Fibroblast of peridontal ligament (primary cell): ENCODE results near the gene ATIC.
A peak's percentile ranks its signal among the peaks of the same experiment; 100 is the strongest.

ENCODE experiments used
- DNase-seq: peaks from one replicate; pipeline ENCODE4 v3.0.0-alpha.2; 2010; ENCODE audit errors: extremely low read depth

ATIC gene

DNA sequence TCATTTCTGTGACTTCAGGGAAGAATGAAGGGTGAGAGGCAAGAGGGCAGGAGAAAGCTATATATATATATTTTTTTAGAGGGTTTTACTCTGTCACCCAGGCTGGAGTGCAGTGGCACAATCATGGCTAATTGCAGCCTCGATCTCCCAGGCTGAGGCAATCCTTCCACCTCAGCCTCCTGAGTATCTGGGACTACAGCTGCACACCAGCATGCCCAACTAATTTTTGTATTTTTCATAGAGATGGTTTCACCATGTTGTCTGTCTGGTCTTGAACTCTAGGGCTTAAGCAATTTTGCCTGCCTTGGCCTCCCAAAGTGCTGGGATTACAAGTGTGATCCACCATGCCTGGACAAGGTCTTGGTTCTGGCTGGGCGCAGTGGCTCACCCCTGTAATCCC is 3.4 kb downstream of the ATIC start:
- no peak for DNase-seq

DNA sequence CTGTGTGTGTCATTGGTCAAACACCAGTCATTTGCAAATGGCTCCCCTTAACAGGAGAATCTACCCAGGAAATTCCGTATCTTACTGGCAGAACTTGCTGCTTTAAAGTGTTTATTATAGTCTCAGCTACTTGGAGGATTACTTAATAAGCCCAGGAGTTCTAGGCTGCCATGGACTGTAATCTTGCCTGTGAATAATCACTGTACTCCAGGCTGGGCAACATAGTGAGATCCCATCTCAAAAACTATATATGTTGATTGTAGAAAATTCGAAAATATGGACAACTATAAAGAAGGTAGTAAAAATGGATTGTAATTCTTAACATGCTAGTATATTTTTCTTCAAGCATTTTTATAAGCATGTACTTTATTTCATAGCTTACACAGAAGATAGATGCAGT is 4.5 kb downstream of the ATIC start:
- no peak for DNase-seq

DNA sequence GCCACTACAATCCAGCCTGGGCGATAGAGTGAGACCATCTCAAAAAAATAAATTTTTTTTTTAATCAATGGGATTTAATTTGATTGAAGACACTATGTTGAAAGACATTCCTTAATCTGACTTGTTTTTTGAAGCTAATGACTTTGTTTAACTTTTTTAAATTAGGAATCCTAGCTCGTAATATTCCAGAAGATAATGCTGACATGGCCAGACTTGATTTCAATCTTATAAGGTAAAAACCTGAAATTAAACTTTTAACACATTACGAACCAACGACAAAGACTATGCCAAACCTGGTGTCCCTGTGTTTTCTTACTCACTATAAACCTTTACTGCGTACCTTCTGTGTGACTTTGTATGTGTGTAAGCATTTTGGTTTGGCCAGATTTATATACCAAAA is 7.6 kb downstream of the ATIC start:
- DNase-seq: no peak

DNA sequence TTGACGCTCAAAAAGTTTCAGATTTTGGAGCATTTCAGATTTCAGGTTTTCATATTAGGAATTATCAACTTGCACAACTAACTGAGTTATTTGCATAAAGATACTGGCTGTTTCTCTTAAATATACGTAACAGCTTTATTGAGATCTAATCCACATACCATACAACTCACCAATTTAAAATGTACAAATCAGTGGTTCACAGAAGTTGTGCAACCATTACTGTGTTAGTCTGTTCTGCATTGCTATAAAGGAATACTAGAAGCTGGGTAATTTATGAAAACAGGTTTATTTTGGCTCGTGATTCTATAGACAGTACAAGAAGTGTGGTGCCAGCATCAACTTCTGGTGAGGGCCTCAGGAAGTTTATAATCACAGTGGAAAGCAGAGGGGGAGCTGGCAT is 8.2 kb downstream of the ATIC start:
- peak; percentile 20 for DNase-seq

DNA sequence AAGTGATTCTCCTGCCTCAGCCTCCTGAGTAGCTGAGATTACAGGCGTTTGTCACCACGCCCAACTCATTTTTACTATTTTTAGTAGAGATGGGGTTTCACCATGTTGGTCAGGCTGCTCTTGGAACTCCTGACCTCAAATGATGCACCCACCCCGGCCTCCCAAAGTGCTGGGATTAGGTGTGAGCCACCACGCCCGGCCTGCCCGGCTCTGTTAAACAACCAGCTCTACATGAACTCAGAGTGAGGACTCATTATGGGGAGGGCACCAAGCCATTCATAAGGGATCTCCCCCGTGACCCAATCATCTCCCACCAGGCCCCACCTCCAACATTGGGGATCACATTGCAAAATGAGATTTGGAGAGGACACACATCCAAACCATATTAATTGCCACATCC is 8.8 kb downstream of the ATIC start:
- DNase-seq: no peak

DNA sequence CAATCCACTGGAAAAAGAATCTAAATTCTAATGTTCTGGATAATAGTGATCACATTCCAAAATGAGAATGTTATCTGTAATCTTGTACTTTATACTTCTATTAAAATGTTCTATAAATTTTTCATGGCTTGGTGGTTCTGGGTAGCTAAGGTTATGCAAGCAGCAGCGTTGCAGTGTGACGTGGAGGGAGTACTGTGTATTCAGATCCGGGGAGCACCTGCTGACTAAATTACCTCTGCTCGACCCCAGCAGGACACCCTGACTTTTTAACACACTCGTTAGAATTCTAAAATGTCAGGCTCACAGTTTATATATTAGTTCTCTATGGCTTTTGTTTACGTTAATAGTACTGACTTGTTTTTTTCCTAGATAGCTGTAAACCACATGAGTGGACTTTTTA is 13.0 kb downstream of the ATIC start:
- DNase-seq: no peak

DNA sequence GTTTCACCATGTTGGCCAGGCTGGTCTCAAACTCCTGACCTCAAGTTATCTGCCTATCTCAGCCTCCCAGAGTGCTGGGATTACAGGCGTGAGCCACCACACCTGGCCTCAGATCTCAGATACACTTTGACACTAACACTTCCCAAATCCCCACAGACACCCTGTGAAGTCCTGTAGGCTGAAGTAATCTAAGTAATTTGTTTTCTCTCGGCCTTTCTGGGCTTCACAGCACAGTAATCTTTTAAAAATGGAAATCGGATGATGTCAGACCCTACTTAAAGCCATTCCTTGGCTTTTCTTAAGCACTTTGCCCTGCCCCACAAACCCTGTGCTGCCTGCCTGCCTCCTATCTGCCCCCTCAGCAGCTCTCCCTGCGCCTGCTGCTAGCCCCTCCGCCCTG is 16.2 kb downstream of the ATIC start:
- DNase-seq: no peak

DNA sequence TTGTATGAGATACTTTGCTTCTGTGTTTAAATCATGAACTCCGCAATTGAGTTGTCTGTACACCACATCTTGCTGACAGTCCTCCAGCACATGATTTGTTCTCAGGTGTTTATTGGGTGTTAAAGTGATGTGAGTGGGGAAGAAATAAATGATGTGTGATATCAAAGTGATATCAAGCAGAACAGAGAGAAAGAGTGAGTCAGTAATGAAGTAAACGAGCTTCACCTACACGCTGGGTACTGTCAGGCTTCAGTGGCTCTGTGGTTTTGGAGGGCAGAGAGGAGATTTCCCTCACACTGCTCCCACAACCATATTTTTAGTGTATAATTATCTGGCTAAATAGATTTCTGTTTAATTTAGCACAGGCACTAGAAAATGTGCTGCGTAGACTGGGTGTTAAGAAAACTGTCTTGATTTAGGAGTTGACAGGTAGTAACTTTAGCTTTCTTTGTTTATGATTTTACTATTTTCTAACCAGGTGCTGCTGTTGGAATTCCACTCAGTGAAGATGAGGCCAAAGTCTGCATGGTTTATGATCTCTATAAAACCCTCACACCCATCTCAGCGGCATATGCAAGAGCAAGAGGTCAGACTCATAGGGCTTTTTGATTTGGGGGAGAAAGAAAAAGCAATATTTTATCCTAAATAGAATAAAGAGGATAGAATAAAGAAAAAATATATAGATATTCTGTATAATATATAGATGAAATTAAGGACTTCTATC is 21.2 kb downstream of the ATIC start:
- DNase-seq: no peak

DNA sequence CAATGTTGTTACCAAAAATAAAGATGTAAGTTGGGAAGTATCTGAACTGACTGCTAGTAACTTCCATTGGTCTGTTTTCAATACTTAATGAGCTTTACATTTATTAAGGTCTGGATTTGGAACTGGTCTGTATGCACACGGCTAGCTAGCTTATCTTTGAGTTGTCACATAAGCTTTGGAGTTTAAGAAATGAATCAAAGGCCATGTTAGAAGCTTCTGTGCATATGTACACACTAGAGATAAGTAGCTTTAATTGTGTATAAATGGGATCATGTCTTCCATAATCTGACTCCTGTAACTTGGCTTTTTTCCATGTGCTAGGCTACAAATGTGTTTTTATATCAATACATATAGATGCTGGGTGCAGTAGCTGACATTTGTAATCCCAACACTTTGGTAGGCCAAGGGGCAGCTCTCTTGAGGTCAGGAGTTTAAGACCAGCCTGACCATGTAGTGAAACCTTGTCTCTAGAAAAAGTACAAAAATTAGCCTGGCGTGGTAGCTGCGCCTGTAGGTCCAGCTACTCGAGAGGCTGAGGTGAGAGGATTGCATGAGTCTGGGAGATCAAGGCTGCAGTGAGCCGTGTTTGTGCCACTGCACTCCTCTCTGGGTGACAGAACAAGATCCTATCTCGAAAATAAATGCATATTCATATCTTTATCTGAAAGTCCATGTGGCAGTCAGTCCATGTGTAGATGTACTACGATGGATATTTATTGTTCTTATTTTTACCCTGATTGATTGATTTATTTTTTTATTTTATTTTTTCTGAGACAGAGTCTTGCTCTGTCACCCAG is 27.2 kb downstream of the ATIC start:
- DNase-seq: no peak

DNA sequence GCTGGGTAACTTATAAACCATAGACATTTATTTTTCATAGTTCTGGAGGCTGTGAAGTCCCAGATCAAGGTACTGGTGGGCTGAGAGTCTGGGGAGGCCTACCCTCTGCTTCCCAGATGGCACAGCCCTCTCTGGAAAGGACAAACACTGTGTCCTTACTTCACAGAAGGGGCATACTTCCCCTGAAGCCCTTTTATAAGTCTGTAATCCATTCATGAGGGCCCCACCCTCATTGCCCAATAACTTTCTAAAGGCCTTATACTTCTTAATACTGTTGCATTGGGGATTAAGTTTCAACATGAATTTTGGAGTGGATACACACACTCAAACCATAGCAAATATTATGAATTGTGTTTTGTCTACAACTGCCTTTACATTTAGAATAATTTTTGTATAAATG is 36.0 kb downstream of the ATIC start:
- no peak for DNase-seq

DNA sequence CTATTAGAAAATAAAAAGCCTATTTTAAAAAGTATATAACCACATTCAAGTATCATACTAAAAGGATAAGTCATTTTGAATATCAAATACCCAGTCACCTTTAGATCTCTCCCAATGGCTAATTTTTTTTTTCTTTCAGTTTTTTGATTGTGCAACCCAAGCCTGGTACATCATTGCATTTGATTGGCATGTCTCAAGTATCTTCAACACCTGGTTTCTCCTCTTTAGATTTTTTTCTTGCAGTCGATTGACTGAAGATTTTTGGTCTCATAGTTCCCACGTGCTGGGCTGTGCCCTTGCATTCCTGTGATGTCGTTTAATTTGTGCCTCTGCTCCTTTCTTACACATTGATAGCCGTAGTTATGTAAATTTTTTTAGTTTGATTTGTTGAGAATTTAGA is 40.7 kb downstream of the ATIC start:
- DNase-seq: no peak

DNA sequence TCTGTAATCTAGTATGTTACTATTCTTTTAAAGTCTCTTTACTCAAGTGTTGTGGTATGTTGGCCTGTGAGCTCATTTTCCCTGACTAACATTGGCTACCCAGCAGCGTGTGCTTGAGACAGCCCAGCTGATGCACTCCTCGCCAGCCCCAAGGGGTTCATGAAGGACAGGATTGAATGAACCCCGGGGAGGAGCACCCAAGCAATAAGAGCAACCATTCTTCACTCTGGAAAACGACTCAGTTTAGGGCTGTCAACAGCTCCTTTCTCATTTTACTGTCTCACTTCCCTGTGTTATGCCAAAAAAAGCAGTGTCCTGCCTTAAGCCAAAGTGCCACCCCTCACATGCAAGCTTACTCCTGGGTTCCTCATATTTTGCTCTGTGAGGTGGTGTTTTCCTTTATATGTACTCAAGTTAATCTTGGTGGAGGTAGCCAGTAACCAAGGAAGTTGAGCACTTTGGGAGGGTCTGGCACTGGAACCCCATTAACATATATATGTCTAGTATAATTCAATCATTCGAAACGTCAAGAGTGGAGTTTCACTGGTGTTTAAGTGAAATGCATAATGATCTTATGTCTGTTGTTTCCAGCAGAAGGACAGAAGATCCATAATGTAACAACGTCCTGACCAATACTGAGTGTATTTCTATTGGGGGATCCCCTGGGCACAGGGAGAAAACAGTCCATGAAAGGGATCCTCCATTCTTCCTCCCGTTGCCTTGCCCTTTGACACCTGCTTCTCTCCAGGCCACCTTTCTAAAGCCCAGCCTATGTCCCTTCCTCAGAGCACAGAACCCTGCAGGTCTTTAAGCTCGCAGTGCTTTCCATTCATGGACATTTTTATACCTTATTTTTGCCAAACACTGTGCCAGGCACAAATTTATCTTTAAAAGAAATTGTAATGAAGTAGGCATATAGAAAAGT is 43.2 kb downstream of the ATIC start:
- DNase-seq: peak; percentile 71

DNA sequence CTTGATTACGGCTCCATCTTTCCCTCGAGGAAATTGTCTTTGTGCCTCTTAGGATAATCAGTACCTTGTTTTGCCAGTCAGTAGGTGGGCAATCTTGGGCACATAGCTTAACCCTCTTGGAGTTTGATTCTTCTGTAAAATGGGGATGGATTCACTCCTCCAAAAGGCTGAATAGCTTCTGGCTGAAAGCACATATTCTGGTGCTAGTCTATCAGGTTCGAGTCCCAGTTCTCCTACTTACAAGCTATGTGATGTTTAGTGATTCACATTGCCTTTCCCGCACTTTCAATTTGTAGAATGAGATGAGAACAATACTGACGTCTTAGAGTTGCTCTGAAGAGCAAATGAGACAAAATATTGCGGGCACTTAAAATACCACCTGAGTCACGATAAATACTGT is 43.9 kb downstream of the ATIC start:
- peak; percentile 57 for DNase-seq

DNA sequence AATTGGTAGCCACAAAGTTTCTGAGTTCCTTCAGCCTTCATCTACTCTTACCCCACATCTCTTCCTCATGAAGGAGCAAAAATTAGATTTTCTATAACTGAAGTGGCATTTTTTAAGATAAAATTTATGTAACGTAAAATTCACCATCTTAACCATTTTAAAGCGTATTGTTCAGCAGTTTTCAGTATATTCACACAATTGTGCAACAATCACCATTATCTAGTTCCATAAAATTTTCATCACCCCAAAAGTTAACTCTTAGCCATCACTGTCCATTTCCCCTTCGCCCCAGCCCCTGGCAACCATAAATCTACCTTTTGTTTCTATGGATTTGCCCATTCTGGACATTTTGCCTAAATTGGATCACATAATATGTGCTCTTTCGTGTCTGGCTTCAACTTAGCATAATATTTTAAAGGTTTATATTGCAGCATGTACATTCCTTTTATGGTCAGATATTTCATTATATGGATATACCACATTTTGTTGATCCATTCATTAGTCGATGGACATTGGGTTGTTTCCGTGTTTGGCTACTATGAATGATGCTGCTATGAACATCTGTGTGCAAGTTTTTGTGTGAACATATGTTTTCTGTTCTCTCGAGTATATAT is 44.6 kb downstream of the ATIC start:
- peak; percentile 42 for DNase-seq

DNA sequence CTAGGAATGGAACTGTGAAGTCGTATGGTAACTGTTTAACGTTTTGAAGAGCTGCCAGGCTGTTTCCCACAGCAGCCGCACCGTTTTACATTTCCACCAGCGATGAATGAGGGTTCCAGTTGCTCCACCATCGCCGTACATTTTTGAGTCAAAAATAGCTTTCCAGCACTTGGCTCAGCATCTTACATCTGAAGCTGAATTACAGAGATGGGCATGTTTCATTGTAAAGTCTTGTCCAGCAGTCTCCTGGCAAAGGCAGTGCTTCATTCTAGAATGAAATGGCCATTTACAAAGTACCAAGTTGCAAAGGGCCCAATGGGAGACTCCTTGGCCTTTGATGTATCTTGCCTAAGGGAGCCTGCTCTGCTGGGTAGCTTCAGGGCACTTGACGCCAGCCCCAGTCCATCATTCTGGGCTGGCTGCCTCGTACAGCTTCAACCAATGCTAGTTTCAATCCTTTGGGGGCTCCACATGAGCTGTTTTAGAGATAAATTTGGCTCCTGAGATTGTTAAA is 45.1 kb downstream of the ATIC start:
- DNase-seq: peak; percentile 62

DNA sequence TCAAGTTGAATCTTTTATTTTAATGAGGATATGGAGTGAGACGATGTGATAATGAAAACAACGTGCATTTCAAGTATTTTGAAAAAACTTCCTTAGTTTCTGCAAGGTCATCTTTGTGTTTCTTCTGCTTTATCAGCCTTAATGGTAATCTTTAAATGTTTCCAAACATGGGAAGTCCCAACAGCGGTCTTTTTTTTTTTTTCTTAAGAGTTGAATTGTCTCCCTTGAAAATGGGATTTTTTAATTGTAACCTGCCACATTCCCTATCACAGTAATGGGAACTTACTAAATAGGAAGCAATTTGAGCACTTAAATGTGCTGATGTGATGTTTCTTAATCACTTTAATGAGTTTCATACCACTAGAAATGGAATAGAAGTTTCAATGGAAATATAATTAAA is 45.8 kb downstream of the ATIC start:
- peak; percentile 46 for DNase-seq

DNA sequence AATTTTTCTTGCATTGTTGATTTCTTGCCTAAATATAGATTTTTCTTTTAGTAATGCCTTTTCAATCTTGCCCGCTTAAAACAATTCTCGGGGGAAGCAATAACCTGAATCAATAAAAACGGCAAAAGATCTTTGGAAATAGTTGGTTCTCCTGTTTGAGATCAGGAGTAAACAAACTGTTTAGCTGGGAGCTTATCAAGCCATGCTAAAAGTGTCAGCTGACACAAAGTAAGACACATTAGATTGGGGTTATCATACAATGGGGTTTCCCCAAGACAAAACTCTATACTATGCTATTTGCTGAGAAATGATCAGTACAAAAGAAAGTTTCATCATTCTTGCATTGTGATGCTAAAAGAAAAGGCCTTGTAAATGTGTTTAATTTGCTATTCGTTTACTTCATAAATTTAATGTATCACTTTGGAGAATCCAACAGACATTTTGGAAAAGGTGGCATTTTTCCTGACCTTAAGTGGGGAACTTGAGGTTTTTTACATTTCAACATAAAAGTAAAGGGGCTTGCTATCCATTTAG is 46.5 kb downstream of the ATIC start:
- DNase-seq: peak; percentile 43

DNA sequence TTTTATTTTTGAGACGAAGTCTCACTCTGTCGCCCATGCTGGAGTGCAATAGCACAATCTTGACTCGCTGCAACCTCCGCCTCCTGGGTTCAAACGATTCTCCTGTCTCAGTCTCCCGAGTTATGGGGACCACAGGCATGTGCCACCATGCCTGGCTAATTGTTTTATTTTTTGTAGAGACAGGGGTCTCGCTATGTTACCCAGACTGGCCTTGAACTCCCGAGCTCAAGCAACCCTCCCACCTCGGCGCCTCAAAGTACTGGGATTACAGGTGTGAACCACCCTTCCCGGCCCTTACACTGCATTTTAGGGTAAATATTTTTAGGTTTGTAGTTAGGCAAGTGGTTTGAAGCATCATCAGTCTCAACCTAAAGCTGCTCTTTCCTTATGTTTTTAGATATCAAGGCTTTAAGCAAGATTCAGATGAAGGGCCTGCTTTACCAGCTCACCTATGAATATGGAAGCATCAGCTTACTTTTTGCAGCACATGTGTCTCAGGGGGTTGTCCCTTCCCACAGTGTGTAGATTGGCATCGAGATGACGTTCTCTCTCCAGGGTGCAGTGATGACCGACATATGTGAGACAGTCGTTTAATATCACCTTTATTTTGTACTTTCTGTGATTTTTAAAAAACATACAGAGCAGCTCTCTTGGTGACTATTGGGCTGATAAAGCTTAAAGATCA is 47.2 kb downstream of the ATIC start:
- DNase-seq: peak; percentile 29

DNA sequence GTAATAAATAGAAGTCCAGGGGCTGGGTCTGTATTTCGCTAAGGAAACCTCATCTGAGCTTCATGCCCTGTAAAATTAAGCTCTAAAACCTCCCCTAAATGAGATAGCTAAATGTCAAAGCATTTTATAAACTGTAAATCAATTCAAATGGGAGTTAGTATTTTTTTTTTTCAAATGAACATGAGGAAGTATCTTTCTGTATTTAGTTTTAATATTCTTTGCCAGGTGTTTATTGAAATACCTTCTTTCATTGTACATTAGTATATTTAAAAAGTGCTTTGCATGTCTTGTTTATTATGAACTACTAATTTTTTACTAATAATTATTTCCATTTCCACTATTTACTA is 47.7 kb downstream of the ATIC start:
- peak; percentile 13 for DNase-seq

DNA sequence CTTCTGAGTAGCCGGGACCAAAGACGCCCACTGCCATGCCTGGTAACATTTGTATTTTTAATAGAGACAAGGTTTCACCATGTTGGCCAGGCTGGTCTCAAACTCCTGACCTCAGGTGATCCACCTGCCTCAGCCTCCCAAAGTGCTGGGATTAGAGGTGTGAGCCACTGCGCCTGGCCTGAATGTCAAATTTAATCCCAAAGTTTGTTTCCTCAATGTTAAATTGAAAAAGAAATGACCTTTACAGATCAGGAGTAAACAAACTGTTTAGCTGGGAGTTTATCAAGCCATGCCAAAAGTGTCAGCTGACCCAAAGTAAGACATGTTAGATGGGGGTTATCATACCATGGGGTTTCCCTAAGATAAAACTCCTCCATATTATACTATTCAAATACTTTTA is 48.2 kb downstream of the ATIC start:
- DNase-seq: peak; percentile 13

DNA sequence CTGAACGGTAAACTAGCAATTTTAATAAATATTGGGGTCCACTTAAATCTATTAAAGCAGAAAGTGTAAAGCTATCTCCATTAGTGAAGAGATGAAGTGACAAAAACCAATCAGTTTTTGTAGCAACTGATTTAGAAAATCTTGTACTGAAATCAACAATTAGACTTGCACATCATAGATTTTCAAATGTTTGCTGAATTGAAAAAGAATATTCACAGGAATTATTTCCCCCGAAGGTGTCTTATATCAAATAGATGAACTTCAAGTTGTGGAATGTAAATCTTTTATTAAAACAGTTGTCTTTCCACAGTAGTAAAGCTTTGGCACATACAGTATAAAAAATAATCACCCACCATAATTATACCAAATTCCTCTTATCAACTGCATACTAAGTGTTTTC is 48.7 kb downstream of the ATIC start:
- DNase-seq: peak; percentile 11
